GM19035 (cell line): ENCODE results near the gene BOLA1.
"Not testable (repeated sequence)": the region's sequence is repeated elsewhere in the genome, so short reads cannot be mapped to it uniquely, and the experiment has no call there.

Source experiments
- ATAC-seq: cut with Tn5 transposase; IDR thresholded peaks from one replicate; pipeline ENCODE4 v1.9.1; 2021; ENCODE audit not compliant: unreplicated experiment

The BOLA1 gene

GRCh38 chr1:149899460-149900284, at the start of gene BOLA1:
TSS of gene BOLA1 (plus strand) at chr1:149899568. CDS start at chr1:149900060, 492 bp downstream.
- peak; percentile 89 for ATAC-seq

GRCh38 chr1:149849947-149850360, 49.4 kb upstream of the BOLA1 start:
- no peak for ATAC-seq

- peak; percentile 52 for ATAC-seq
Measured at GRCh38 chr1:149850732-149851345, 48.5 kb upstream of the BOLA1 start.

GRCh38 chr1:149851585-149852213, 47.7 kb upstream of the BOLA1 start:
- peak; percentile 36 for ATAC-seq

GRCh38 chr1:149852263-149852662, 47.1 kb upstream of the BOLA1 start:
- not testable (repeated sequence) for ATAC-seq

- peak; percentile 8 for ATAC-seq
Measured at GRCh38 chr1:149860271-149860670, 39.1 kb upstream of the BOLA1 start.

GRCh38 chr1:149860684-149861496, 38.5 kb upstream of the BOLA1 start:
- ATAC-seq = peak; percentile 71

- ATAC-seq = not testable (repeated sequence)
Measured at GRCh38 chr1:149861497-149862054, 37.8 kb upstream of the BOLA1 start.

- not testable (repeated sequence) for ATAC-seq
Measured at GRCh38 chr1:149866887-149867286, 32.5 kb upstream of the BOLA1 start.

GRCh38 chr1:149873060-149873459, 26.3 kb upstream of the BOLA1 start:
- ATAC-seq = not testable (repeated sequence)

GRCh38 chr1:149877211-149877946, 22.0 kb upstream of the BOLA1 start:
- no peak for ATAC-seq

- ATAC-seq = no peak
Measured at GRCh38 chr1:149879556-149879955, 19.8 kb upstream of the BOLA1 start.

GRCh38 chr1:149881876-149882275, 17.5 kb upstream of the BOLA1 start:
- ATAC-seq = no peak

GRCh38 chr1:149883598-149884247, 15.6 kb upstream of the BOLA1 start:
- no peak for ATAC-seq

- ATAC-seq = no peak
Measured at GRCh38 chr1:149884433-149885338, 14.7 kb upstream of the BOLA1 start.

- no peak for ATAC-seq
Measured at GRCh38 chr1:149885339-149886120, 13.8 kb upstream of the BOLA1 start.

GRCh38 chr1:149886121-149886395, 13.3 kb upstream of the BOLA1 start:
- ATAC-seq = not testable (repeated sequence)
